Measurements from ENCODE around the gene FBXO27.
"Not testable (repeated sequence)": the region's sequence is repeated elsewhere in the genome, so short reads cannot be mapped to it uniquely, and the experiment has no call there.

The FBXO27 gene

GRCh38 chr19:38987745-38988144, 44.6 kb downstream of the FBXO27 start:
- not testable (repeated sequence) for DNase-seq

GRCh38 chr19:38985262-38985661, 47.1 kb downstream of the FBXO27 start:
- DNase-seq, result no peak

- DNase-seq, result no peak
Measured at GRCh38 chr19:38980583-38981374, 51.6 kb downstream of the FBXO27 start.

- DNase-seq, result no peak
Measured at GRCh38 chr19:38979812-38980211, 52.5 kb downstream of the FBXO27 start.

- no peak for DNase-seq
Measured at GRCh38 chr19:38978326-38978689, 54.0 kb downstream of the FBXO27 start.

DNA sequence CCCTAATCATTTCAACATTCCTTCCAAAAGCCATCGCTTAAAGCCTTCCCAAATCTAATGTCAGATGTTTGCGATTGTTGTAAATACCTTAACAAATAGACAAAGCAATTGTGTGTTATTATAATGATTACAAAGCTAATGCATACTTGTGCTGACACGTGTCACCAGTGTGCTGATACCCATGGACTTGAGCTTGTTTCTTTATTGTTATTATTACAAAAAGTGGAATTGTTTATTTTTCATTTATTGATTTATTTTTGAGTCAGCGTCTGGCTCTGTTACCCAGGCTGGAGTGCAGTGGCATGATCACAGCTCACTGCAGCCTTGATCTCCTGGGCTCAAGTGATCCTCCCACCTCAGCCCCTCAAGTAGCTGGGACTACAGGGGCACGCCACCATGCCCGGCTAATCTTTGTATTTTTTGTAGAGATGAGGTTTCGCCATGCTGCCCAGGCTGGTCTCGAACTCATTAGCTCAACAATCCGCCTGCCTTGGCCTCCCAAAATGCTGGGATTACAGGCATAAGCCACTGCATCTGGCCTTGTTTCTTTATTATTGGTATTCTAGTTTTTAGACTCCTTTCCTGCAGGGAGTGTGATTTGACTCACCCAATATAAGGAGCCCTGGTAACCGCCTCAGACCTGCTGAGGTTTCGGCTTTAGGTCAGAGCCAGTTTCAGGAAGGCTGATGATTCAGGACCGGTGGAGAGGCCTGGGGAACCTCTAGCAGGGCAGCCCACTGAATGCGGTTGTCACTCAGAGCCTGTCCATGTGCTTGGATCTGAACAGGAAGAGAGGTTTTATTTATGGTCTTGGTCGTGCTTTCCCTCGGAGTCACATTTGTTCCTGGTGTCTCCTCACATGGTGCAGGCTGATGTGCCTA, 54.7 kb downstream of the FBXO27 start:
- peak; percentile 75 for DNase-seq

DNA sequence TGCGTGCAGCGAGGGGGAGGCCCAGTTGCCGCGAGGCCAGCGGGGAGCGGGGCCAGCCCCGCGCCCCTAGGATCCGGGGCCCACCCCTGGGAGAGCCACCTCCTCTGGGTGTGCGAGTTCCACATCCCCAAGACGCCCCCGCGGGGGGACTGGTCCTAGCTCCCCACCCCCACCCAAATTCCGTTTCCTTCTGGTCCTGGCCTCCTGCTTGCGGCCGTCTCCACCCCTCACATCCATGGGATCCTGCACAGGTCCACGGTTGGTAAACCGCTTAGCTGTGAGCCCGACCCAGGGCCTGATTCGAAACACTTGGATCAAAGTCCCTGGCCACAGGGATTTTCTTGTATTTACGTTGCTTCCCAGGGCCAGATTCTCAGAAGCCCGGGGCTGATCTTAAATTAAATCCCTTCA, 56.5 kb downstream of the FBXO27 start:
- DNase-seq, result peak; percentile 79

DNA sequence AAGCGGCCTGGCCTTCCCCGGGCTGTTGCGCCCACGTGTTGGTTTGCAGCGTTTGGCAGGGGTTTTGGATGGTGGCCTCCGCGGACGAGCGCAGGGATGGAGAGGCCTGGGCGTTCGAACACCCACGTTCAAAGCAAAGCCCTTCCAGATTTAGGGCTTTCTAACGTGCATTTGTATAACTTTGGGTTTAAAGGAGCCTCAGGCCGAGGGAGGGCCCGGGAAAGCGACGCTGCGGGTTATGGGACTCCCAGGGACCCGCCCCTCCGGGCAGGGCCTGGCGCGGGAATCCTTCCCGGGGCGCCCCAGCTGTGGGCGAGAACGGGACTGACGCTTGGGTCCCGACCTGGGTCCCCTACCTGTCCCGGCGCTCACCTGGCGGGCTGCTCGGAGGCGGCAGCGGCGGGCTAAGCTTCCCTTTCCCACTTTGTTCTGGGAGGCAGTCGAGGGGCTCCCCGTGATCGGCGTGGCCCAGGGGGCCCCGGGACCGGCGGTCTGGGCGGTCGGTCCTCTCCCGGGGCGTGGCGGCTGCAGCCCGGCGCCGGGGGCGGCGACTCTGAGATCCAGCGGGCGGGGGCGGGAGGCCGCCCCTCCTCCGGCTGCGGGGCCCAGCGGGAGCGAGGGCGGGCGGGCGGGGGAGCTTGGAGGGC, 57.0 kb downstream of the FBXO27 start, which contains the start of gene FBXO17:
Gene FBXO17, minus strand, starts transcription at position 529 of the 647 bp plus-strand sequence. CDS start 25,423 bp downstream, outside the sequence.
- peak; percentile 81 for DNase-seq

DNA sequence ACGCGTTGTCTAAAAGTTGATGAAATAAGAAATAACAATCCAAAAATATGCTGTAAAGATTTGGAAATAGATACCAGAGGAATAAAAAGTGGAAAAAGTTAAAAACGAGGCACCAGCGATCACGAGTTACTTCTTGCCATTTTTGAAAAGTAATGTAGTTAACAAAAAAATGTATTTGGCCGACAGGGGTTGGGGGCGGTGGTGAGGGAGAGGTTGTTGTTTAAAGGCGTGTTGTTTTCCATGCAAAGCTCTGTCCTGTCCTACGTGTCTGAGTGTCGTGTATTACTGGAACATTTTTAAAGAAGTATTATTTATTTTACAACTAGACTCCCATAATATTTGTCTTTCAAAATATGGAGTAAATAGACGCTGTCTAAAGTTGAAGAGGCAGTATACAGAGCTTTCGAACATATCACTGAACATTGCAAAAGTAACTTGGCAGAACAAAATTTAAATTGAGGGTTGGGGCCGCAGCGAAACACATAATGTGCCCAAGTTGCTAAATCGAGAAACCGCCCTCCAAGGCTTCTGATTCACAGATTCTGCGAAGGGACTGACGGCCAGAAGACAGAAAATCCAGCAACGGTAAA, 57.6 kb downstream of the FBXO27 start:
- DNase-seq, result no peak
